Smooth muscle cell (in vitro differentiated cells): ENCODE results near the gene ALDH7A1. TPM values are rescaled to one million over a fixed set of nuclear protein-coding genes. Genes with fewer than 3 reads are reported as not detected.

Experiments used
- DNase-seq: peaks from one replicate; lab custom pipeline; 2025; ENCODE audit not compliant: unreplicated experiment; lab: John Stamatoyannopoulos, UW
- H2AFZ ChIP-seq: fragments of 200-600 bp; sonication (generic); 2 replicates; pipeline ENCODE4 v1.6.0; 2016; ENCODE audit warnings: antibody characterized with exemption, low read depth, mild to moderate bottlenecking
- H3F3A ChIP-seq: fragments of 200-600 bp; sonication (generic); 2 replicates; pipeline ENCODE4 v1.6.0; 2017; ENCODE audit warnings: antibody characterized with exemption, low read depth
- H3K27ac ChIP-seq: fragments of 200-600 bp; sonication (generic); 2 replicates; pipeline ENCODE4 v1.5.1; 2016; ENCODE audit warnings: low read depth, mild to moderate bottlenecking
- H3K27me3 ChIP-seq: fragments of 200-600 bp; sonication (generic); 2 replicates; pipeline ENCODE4 v1.6.1; 2016; ENCODE audit warnings: low read depth, mild to moderate bottlenecking
- H3K36me3 ChIP-seq: fragments of 200-600 bp; sonication (generic); 2 replicates; pipeline ENCODE4 v1.5.1; 2016; ENCODE audit warnings: low read depth
- H3K4me1 ChIP-seq: fragments of 200-600 bp; sonication (generic); 2 replicates; pipeline ENCODE4 v1.5.1; 2016; ENCODE audit warnings: low read depth
- H3K4me2 ChIP-seq: fragments of 200-600 bp; sonication (generic); 2 replicates; pipeline ENCODE4 v1.6.0; 2016; ENCODE audit warnings: mild to moderate bottlenecking
- H3K4me3 ChIP-seq: fragments of 200-600 bp; sonication (generic); 2 replicates; pipeline ENCODE4 v1.5.1; 2016; ENCODE audit warnings: mild to moderate bottlenecking
- H3K79me2 ChIP-seq: fragments of 200-600 bp; sonication (generic); 2 replicates; pipeline ENCODE4 v1.6.0; 2016; ENCODE audit warnings: low read depth, mild to moderate bottlenecking
- H3K9ac ChIP-seq: fragments of 200-600 bp; sonication (generic); 2 replicates; pipeline ENCODE4 v1.6.0; 2016; ENCODE audit warnings: low read depth
- H3K9me3 ChIP-seq: fragments of 200-600 bp; sonication (generic); replicated peaks from 2 replicates; pipeline ENCODE4 v1.5.1; 2016; ENCODE audit warnings: low read depth
- H4K20me1 ChIP-seq: fragments of 200-600 bp; sonication (generic); 2 replicates; pipeline ENCODE4 v1.6.0; 2016; ENCODE audit warnings: low read depth
- WGBS: methylation state at CpG from one replicate; pipeline ENCODE4 v1.1.7; 2016; ENCODE audit warnings: low lambda C conversion rate; 5-methylcytosine and 5-hydroxymethylcytosine counted together
- polyA plus RNA-seq: library from polyadenylated mRNA; unstranded; fragments of >200 nt; fragmentation: Nextera tagmentation; extraction: Ambion mirVana; gene quantifications from 2 replicates; pipeline ENCODE4 v1.2.1, GENCODE V29; 2016
- total RNA-seq: library from RNA; depleted of rRNA; stranded (reverse); fragments of >200 nt; gene quantifications from 2 replicates; pipeline ENCODE4 v1.2.3, GENCODE V29; 2014
- TF ChIP-seq, protein P1 (sequence below): fragments of 200-600 bp; sonication (generic); IDR thresholded peaks from 2 replicates; pipeline ENCODE4 v1.5.1; 2017; ENCODE audit warnings: borderline replicate concordance, mild to moderate bottlenecking, antibody characterized with exemption; ENCODE audit not compliant: insufficient read depth, poor library complexity, severe bottlenecking

Gene ALDH7A1
- total and polyA plus RNA-seq, 2 experiments from 2014 or later = 26.5 to 55.3 TPM

DNA sequence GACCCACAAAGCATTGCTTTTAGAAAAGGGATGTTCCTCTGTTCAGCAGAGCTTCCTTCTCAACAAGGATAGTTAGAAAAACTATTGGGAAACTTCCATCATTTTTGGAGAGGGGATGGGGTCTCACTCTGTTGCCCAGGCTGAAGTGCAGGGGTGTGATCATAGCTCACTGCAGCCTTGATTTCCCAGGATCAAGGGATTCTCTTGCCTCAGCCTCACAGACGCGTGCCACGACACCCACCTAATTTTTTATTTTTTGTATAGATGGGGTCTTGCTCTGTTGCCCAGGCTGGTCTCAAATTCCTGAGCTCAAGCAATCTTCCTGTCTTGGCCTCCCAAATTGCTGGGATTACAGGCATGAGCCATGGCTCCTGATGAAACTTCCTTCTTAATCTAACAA, 40.6 kb upstream of the ALDH7A1 start:
- Histone ChIP-seq H4K20me1 (no peaks in the 10 kb centered on the region), H3K4me3 (no peak overlapping the region), H3K9me3 (no peaks in the 10 kb centered on the region), H3F3A (no peaks in the 10 kb centered on the region), H3K4me1 (no peaks in the 10 kb centered on the region), H3K9ac (no peak overlapping the region), H3K27me3 (no peaks in the 10 kb centered on the region), H3K27ac (no peak overlapping the region), H3K4me2 (no peak overlapping the region), H3K79me2 (no peaks in the 10 kb centered on the region), H2AFZ (no peak overlapping the region), H3K36me3 (no peaks in the 10 kb centered on the region)
- TF ChIP-seq, protein P1, sequence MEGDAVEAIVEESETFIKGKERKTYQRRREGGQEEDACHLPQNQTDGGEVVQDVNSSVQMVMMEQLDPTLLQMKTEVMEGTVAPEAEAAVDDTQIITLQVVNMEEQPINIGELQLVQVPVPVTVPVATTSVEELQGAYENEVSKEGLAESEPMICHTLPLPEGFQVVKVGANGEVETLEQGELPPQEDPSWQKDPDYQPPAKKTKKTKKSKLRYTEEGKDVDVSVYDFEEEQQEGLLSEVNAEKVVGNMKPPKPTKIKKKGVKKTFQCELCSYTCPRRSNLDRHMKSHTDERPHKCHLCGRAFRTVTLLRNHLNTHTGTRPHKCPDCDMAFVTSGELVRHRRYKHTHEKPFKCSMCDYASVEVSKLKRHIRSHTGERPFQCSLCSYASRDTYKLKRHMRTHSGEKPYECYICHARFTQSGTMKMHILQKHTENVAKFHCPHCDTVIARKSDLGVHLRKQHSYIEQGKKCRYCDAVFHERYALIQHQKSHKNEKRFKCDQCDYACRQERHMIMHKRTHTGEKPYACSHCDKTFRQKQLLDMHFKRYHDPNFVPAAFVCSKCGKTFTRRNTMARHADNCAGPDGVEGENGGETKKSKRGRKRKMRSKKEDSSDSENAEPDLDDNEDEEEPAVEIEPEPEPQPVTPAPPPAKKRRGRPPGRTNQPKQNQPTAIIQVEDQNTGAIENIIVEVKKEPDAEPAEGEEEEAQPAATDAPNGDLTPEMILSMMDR = no peak
- 91% methylated on average over 3 of the region's 3 CpGs for WGBS
- no peak for DNase-seq

DNA sequence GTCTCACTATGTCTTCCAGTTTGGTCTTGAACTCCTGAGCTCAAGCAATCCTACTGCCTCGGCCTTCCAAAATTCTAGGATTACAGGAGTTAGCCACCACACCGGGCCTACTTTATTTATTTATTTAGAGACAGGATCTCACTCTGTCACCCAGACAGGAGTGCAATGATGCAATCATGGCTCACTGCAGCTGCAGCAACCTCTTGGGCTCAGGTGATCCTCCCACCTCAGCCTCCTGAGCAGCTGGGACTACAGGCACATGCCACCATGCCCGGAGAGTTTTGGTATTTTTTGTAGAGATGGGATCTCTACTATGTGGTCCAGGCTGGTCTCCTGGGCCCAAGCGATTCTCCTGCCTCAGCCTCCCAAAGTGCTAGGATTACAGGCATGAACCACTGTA, 38.5 kb upstream of the ALDH7A1 start:
- H3K4me2 ChIP-seq = no peak overlapping the region
- H3K4me3 ChIP-seq = no peak overlapping the region
- WGBS = 99% methylated on average over 4 of the region's 4 CpGs
- DNase-seq = no peak
- H2AFZ ChIP-seq = no peak overlapping the region
- no peaks in the 10 kb centered on the region for H3K9me3 ChIP-seq
- no peak overlapping the region for H3K27ac ChIP-seq
- no peaks in the 10 kb centered on the region for H3K79me2 ChIP-seq
- H3K4me1 ChIP-seq = no peaks in the 10 kb centered on the region
- no peaks in the 10 kb centered on the region for H3K27me3 ChIP-seq
- H3F3A ChIP-seq = no peaks in the 10 kb centered on the region
- TF ChIP-seq, protein P1 = no peak
- H4K20me1 ChIP-seq = no peaks in the 10 kb centered on the region
- no peaks in the 10 kb centered on the region for H3K36me3 ChIP-seq
- H3K9ac ChIP-seq = no peak overlapping the region

DNA sequence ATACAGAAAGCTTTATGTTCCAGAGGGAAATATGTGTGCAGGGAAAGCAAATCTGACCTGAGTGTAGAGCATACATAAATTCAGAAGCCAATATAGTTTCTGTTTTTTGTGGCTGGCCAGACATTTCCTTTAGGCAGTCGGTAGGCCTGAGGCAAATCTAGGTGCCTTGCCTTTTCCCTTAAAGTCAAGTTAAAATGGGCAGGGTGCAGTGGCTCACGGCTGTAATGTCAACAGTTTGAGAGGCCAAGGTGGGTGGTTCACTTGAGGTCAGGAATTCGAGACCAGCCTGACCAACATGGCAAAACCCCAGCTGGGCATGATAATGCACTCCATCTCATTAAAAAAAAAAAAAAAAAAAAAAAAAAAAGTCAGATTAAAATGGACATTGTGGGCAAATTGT, 36.9 kb upstream of the ALDH7A1 start:
- Histone ChIP-seq H3K4me1 (no peaks in the 10 kb centered on the region), H3K9ac (no peak overlapping the region), H4K20me1 (no peaks in the 10 kb centered on the region), H3K36me3 (no peaks in the 10 kb centered on the region), H3K79me2 (no peaks in the 10 kb centered on the region), H3K27ac (no peak overlapping the region), H3K4me3 (no peak overlapping the region), H3F3A (no peaks in the 10 kb centered on the region), H3K27me3 (no peaks in the 10 kb centered on the region), H3K9me3 (no peaks in the 10 kb centered on the region), H2AFZ (no peak overlapping the region), H3K4me2 (no peak overlapping the region)
- TF ChIP-seq, protein P1 = no peak
- no peak for DNase-seq
- WGBS = 82% methylated on average over 3 of the region's 3 CpGs

DNA sequence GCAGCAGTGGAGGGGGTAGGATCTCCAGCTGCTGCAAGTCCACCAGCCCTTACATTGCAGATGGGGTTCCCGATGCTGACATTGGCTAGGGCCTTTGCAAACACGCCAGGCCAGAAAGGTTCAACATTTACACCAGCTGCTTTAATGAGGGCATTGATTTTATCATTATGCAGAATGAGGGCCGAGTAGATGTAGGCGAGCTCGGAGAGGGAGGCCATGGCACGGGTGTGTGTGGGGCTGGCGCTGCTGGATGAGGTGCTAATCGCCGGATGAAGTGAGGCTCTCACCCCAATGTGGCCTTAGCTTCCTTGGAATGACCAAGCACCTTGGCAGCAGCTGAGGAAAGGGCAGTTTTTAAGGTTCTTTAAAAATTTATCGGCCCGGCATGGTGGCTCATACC, 33.1 kb upstream of the ALDH7A1 start:
- H3K36me3 ChIP-seq = peaks cover 12% of the 10 kb centered on the region
- H3F3A ChIP-seq = peaks cover 14% of the 10 kb centered on the region
- no peak overlapping the region for H3K9ac ChIP-seq
- 93% methylated on average over 11 of the region's 11 CpGs for WGBS
- no peaks in the 10 kb centered on the region for H4K20me1 ChIP-seq
- no peak overlapping the region for H3K27ac ChIP-seq
- peaks cover 3% of the 10 kb centered on the region for H3K4me1 ChIP-seq
- H3K4me2 ChIP-seq = no peak overlapping the region
- H3K79me2 ChIP-seq = no peaks in the 10 kb centered on the region
- no peak overlapping the region for H2AFZ ChIP-seq
- no peak for DNase-seq
- TF ChIP-seq, protein P1 = no peak
- H3K9me3 ChIP-seq = no peaks in the 10 kb centered on the region
- no peak overlapping the region for H3K4me3 ChIP-seq
- no peaks in the 10 kb centered on the region for H3K27me3 ChIP-seq
